NCI-H226 (cell line): ENCODE measurements around the gene PTBP1.

Experiments
- DNase-seq: peaks from one replicate; pipeline ENCODE4 v3.0.0-alpha.2; 2015

PTBP1 gene

DNA sequence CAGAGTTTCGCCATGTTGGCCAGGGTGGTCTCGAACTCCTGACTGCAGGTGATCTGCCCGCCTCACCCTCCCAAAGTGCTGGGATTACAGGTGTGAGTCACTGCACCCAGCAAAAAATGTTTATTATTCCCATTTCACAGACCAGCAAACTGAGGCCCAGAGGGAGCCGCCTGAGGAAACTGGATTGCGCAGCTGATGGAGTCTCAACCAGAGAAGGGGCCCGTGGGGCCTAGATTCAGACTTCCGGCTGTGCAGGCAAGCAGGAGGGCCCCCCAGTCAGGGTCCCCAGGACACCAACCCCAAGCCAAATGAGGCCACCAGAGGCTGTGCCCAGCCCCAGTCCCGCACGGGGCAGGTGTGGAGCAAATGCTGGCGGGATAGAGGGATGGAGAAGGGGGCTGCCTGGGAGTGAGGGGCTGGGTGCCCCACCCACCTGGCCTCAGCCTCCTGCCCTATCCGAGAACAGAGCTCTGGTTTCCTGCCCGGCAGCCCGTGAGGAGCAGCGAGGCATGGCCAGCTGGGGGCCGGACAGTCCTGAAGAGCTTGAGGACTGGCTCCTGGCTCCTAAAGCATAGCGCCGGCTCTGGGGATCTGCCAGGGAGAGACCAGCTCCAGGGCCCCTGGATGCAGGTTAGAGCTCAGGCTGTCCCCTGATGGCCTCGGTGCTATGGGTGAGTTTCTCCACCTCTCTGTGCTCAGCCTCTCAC lies 24.4 kb upstream of the PTBP1 start:
- no peak for DNase-seq

GRCh38 chr19:776549-776948 lies 20.7 kb upstream of the PTBP1 start:
- no peak for DNase-seq

GRCh38 chr19:778910-779653 lies 18.2 kb upstream of the PTBP1 start:
- peak; percentile 97 for DNase-seq

GRCh38 chr19:780935-781334 lies 16.3 kb upstream of the PTBP1 start:
- no peak for DNase-seq

- DNase-seq: no peak
Observed at GRCh38 chr19:781800-782184, 15.5 kb upstream of the PTBP1 start.

- peak; percentile 82 for DNase-seq
Observed at GRCh38 chr19:782185-782877, 14.9 kb upstream of the PTBP1 start.

GRCh38 chr19:782878-783668 lies 14.2 kb upstream of the PTBP1 start:
- DNase-seq: peak; percentile 38

DNA sequence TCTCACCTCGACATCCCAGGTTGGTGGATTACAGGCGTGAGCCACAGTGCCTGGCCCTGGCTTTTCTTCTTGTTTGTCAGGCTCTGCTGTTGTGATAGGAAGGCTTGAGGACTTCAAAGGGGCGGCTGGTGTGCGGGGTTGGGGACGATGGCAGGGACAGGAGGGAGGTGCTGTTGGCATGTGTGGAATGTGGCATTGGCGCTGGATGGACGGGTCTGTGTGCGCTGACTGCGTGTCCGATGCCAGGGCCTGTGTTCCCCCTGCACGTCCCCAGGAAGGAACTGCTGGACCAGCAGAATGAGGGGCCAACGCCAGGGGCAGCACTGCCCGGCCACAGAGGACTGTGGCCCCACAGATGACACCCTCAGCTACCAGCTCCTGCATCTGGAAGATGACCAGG lies 12.7 kb upstream of the PTBP1 start:
- no peak for DNase-seq

DNA sequence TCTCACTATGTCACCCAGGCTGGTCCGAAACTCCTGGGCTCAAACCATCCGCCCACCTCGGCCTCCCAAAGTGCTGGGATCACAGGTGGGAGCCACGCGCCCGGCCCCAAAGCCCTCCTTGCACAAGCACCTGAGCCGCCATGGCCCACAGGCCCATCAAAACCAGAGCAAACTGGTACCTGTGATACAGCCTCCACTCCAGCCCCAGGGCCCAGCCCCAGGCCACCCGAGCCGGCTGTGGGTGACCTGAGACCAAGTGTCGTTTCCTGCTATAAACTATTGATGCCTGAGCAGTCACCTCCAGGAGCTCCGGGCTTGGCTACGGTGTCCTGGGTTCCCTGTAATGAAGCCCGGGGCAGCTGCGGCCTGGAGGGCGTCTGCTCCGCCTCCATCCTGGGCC lies 9.7 kb upstream of the PTBP1 start:
- no peak for DNase-seq

DNA sequence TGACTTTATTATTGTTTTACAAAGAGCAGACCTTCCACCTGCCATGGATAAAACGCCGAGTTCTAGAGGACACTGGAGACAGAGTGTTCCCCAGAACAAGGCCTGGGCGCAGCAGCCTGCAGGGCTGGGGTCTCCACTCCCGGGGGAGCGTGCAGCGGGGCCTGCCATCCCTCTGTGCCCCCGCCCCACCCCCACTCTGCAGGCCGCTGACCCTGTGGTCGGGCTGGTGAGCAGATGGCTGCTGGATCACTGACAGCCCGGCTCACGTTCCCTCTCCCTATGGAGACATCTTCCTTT lies 8.6 kb upstream of the PTBP1 start:
- DNase-seq: no peak

GRCh38 chr19:788983-789700 lies 8.1 kb upstream of the PTBP1 start:
- DNase-seq: no peak

DNA sequence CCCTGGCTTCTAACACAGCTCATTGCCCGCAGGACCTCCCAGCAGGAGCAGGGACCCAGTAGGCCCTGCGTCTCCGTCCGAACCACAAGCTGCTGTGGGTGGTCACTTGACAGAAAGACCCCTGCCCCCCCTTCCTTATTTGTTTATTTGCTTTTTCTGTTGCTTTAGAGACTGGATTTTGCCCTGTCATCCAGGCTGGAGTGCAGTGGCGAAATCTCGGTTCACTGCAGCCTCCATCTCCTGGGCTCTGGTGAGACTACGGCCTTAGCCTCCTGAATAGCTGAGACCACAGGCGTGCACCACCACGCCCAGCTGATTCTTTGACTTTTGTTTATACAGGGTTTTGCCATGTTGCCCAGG lies 7.6 kb upstream of the PTBP1 start:
- no peak for DNase-seq

DNA sequence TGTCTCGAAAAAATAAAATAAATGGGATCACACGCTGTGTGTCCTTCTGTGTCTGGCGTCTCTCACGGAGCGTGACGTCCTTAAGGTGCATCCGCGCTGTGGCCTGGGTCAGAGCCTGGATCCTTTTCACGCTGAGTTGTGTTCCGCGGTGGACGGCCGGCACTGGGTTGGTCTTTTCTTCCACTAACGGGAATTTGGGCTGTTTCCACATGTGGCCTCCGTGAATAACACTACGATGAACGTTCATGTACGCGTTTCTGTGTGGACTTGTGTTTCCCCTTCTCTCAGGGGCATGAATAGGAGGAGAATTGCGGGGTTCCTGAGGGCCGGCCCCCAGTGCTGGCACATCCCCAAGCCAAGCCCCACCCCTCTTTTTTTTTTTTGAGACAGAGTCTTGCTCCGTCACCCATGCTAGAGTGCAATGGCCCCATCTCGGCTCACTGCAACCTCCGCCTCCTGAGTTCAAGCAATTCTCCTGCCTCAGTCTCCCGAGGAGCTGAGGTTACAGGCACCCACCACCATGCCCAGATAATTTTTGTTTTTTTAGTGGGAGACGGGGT lies 6.2 kb upstream of the PTBP1 start:
- no peak for DNase-seq

DNA sequence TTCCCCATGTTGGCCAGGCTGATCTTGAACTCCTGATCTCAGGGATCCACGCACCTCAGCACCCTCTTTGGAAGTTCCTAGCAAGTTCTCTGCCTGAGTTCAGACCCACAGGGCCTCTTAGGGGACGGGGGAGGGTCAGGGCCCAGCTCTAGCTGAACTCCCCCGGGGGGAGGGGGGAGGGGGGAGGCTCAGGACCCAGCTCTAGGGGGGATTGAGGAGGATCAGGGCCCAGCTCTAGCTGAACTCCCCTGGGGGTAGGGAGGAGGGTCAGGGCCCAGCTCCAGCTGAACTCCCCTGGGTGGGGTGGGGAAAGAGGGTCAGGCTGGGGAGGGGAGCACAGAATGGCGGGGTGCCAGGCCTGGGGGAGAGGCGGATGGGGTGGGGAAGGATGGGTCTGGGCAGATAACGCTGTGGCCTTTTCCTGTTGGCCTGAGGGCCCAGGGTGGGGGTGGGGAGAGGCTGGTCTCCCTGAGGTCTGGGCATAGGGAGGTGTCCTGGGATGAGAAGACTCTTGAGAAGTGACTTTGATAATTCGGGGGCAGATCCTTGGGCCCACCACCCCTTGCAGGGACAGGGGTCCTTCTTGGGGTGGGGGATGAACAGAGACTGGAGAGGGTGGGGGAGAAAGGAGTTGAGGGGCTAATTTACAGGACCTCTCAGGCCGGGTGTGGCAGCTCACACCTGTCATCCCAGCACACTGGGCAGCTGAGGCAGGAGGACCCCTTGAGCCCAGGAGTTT lies 5.5 kb upstream of the PTBP1 start:
- DNase-seq: peak; percentile 44

GRCh38 chr19:792306-792885 lies 4.9 kb upstream of the PTBP1 start:
- no peak for DNase-seq

DNA sequence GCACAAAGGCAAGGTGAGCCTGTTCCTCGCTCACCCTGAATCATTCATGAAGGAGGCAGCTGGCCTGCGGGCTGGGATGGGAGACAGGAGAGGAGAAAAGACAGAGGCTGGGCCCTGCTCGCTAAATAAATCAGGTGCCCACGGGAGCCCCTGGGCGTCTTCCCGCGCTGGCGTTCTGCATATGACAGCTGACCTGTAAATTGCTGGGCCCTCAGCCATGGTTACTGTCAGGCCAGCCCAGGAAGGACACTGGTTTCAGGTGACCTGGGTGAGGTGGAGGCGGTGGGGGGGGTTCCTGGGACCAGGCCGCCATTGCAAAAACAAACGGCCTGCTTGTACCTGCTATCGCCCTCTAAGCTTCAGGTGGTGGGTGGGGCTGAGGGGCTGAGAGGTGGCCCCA lies 3.4 kb upstream of the PTBP1 start:
- DNase-seq: no peak

GRCh38 chr19:795073-795611 lies 2.1 kb upstream of the PTBP1 start:
- no peak for DNase-seq

DNA sequence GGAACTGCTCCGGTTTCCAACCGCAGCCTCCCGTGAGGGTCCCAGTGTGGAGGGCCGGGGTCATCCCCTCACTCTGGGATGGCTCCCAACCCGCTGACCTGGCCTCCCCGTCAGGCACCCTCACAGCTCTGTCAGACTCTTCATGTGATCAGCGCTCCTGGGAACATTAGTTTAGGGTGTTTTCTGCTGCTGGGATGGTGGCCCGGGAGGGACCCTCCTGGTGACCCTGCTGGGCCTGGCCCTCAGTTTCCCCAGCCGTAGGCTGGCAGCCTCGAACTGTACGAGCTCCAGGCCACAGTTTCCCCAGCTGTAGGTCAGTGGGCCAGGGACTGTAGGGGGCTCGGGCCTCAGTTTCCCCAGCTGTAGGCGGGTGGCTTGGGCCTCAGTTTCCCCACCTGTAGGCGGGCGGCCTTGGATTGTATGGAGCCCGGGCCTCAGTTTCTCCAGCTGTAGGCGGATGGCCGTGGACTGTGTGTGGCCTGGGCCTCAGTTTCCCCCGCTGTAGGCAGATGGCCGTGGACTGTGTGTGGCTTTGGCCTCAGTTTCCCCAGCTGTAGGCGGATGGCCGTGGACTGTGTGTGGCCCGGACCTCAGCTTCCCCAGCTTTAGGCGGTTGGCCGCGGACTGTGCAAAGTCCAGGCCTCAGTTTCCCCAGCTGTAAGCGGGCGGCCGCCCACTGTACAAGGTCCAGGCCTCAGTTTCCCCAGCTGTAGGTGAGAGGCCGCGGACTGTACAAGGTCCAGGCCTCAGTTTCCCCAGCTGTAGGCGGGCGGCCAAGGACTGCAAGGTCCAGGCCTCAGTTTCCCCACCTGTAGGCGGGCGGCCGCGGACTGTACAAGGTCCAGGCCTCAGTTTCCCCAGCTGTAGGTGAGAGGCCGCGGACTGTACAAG lies 1.3 kb upstream of the PTBP1 start:
- DNase-seq: no peak

- DNase-seq: peak; percentile 89
Observed at GRCh38 chr19:797528-798414, 519 bp downstream of the PTBP1 start.
